H1 (cell line): Measurements from ENCODE around the gene PCED1B. TPM values are rescaled to one million over a fixed set of nuclear protein-coding genes. Genes with fewer than 3 reads are reported as not detected.

ENCODE experiments used
- CTCF ChIA-PET: fragments of 300-600 bp; sonication (Branson Sonifier 250); formaldehyde crosslinking; loops from one replicate; lab custom pipeline; 2021; ENCODE audit not compliant: partially characterized antibody; lab: Charles Lee
- POLR2A ChIA-PET: fragments of 300-600 bp; sonication (Branson Sonifier 250); formaldehyde crosslinking; loops from one replicate; lab custom pipeline; 2021; ENCODE audit warnings: inconsistent platforms; ENCODE audit not compliant: partially characterized antibody; lab: Charles Lee
- DNase-seq, 2 experiments: peaks; one replicate each; pipeline versions ENCODE4 v3.0.0 to v3.0.0-alpha.2; 2010 to 2022; ENCODE audit warnings: low spot score in 2 of 2, low read depth in 1 of 2, mixed read lengths in 1 of 2
- FAIRE-seq: peaks from 2 replicates; lab custom pipeline; 2011; peaks lifted over from hg19 to GRCh38; lab: Jason Lieb, UNC
- H2AFZ ChIP-seq: 2 replicates; pipeline ENCODE4 v1.8.1; 2012; ENCODE audit warnings: low read length, inconsistent platforms
- H2AK5ac ChIP-seq: 2 replicates; pipeline ENCODE4 v1.6.1; 2013; ENCODE audit warnings: low read depth, low read length
- H2BK120ac ChIP-seq: replicated peaks from 2 replicates; pipeline ENCODE3; 2013; ENCODE audit warnings: low read depth, low read length, inconsistent platforms
- H2BK12ac ChIP-seq: 2 replicates; pipeline ENCODE4 v1.6.1; 2013; ENCODE audit warnings: low read depth, low read length
- H2BK15ac ChIP-seq: 2 replicates; pipeline ENCODE4 v1.6.1; 2013; ENCODE audit warnings: low read length
- H2BK20ac ChIP-seq: 2 replicates; pipeline ENCODE4 v1.6.1; 2013; ENCODE audit warnings: low read length
- H2BK5ac ChIP-seq: 2 replicates; pipeline ENCODE4 v1.6.1; 2013; ENCODE audit warnings: low read depth, low read length
- H3K14ac ChIP-seq: 2 replicates; pipeline ENCODE4 v1.6.1; 2013; ENCODE audit warnings: inconsistent platforms; ENCODE audit not compliant: insufficient read length
- H3K18ac ChIP-seq: 2 replicates; pipeline ENCODE4 v1.6.1; 2013; ENCODE audit warnings: low read length; ENCODE audit errors: extremely low read depth
- H3K23ac ChIP-seq: 2 replicates; pipeline ENCODE4 v1.6.1; 2013; ENCODE audit warnings: inconsistent platforms; ENCODE audit not compliant: insufficient read length
- H3K23me2 ChIP-seq: 2 replicates; pipeline ENCODE4 v1.6.1; 2013; ENCODE audit warnings: low read depth, low read length
- H3K27ac ChIP-seq: 2 replicates; pipeline ENCODE4 v1.6.1; 2011; ENCODE audit warnings: low read depth, low read length, inconsistent platforms
- H3K27me3 ChIP-seq, 4 experiments: replicated peaks in 1 of 4; 1 replicate in 1 of 4; 2 replicates in 3 of 4; pipeline versions ENCODE4 v1.6.1 to v1.8.1; 2011 to 2013; ENCODE audit warnings: low read length in 3 of 4, mild to moderate bottlenecking in 3 of 4, inconsistent platforms in 2 of 4, mixed read lengths in 2 of 4, moderate library complexity in 1 of 4; ENCODE audit not compliant: control insufficient read depth in 3 of 4, insufficient read depth in 3 of 4; ENCODE audit errors: extremely low read depth in 1 of 4
- H3K36me3 ChIP-seq, 4 experiments: 2 replicates each; pipeline versions ENCODE4 v1.6.1 to v1.8.1; 2011 to 2013; ENCODE audit warnings: mild to moderate bottlenecking in 4 of 4, low read length in 3 of 4, moderate library complexity in 2 of 4, control low read depth in 1 of 4, inconsistent platforms in 1 of 4; ENCODE audit not compliant: insufficient read depth in 4 of 4, control insufficient read depth in 2 of 4
- H3K4ac ChIP-seq: replicated peaks from 2 replicates; pipeline ENCODE3; 2013; ENCODE audit warnings: low read length, low read depth, mixed read lengths, inconsistent platforms; ENCODE audit not compliant: insufficient read length
- H3K4me1 ChIP-seq, 4 experiments: replicated peaks in 1 of 4; 1 replicate in 1 of 4; 2 replicates in 3 of 4; pipeline versions ENCODE4 v1.6.1 to v1.8.1; 2011 to 2013; ENCODE audit warnings: low read length in 3 of 4, inconsistent platforms in 2 of 4, mixed read lengths in 1 of 4; ENCODE audit not compliant: insufficient read depth in 4 of 4, control insufficient read depth in 3 of 4
- H3K4me2 ChIP-seq, 2 experiments: 2 replicates each; pipeline versions ENCODE4 v1.6.1 to v1.8.1; 2011 to 2013; ENCODE audit warnings: low read depth in 2 of 2, low read length in 2 of 2, control low read depth in 1 of 2, inconsistent platforms in 1 of 2, mild to moderate bottlenecking in 1 of 2; ENCODE audit not compliant: insufficient read depth in 1 of 2
- H3K4me3 ChIP-seq, 4 experiments: fragments of 200-600, 300-600 bp in 1 of 4; sonication (generic), shearing (Covaris generic), sonication (Bioruptor Twin) in 1 of 4; 2 replicates each; pipeline versions ENCODE4 v1.5.1 to v1.8.1; 2011 to 2016; ENCODE audit warnings: low read length in 4 of 4, low read depth in 3 of 4, control low read depth in 2 of 4, inconsistent platforms in 2 of 4, mild to moderate bottlenecking in 2 of 4, mixed read lengths in 1 of 4, moderate library complexity in 1 of 4; ENCODE audit not compliant: insufficient read depth in 2 of 4; ENCODE audit errors: extremely low read depth in 1 of 4
- H3K56ac ChIP-seq: replicated peaks from 2 replicates; pipeline ENCODE3; 2013; ENCODE audit warnings: low read depth, mild to moderate bottlenecking, mixed read lengths, low read length, inconsistent platforms; ENCODE audit not compliant: insufficient read length
- H3K79me1 ChIP-seq: 2 replicates; pipeline ENCODE4 v1.6.1; 2013; ENCODE audit warnings: low read depth, low read length, control low read depth
- H3K79me2 ChIP-seq, 2 experiments: 2 replicates each; pipeline versions ENCODE4 v1.6.1 to v1.8.1; 2012 to 2013; ENCODE audit warnings: low read length in 2 of 2, mild to moderate bottlenecking in 2 of 2, inconsistent platforms in 1 of 2; ENCODE audit not compliant: insufficient read depth in 2 of 2, control insufficient read depth in 1 of 2
- H3K9ac ChIP-seq, 4 experiments: replicated peaks in 1 of 4; 1 replicate in 1 of 4; 2 replicates in 3 of 4; pipeline versions ENCODE4 v1.6.1 to v1.8.1; 2011 to 2013; ENCODE audit warnings: low read depth in 3 of 4, low read length in 3 of 4, control low read depth in 2 of 4, mild to moderate bottlenecking in 2 of 4, moderate library complexity in 2 of 4, inconsistent platforms in 1 of 4; ENCODE audit errors: extremely low read depth in 1 of 4
- H3K9me3 ChIP-seq, 2 experiments: 2 replicates each; pipeline versions ENCODE4 v1.6.1 to v1.8.1; 2012 to 2013; ENCODE audit warnings: mild to moderate bottlenecking in 2 of 2, moderate library complexity in 2 of 2, control low read depth in 1 of 2, inconsistent platforms in 1 of 2, low read depth in 1 of 2, low read length in 1 of 2, mixed read lengths in 1 of 2; ENCODE audit not compliant: insufficient read depth in 2 of 2
- H4K20me1 ChIP-seq, 2 experiments: replicated peaks in 1 of 2; 2 replicates each; pipeline versions ENCODE3 to v1.8.1; 2011 to 2013; ENCODE audit warnings: inconsistent platforms in 2 of 2, low read length in 2 of 2, mild to moderate bottlenecking in 1 of 2; ENCODE audit not compliant: insufficient read depth in 2 of 2, control insufficient read depth in 1 of 2
- H4K5ac ChIP-seq: 2 replicates; pipeline ENCODE4 v1.6.1; 2013; ENCODE audit warnings: low read length, low read depth, mixed read lengths, inconsistent platforms; ENCODE audit not compliant: insufficient read length
- H4K8ac ChIP-seq: 2 replicates; pipeline ENCODE4 v1.8.0; 2013; ENCODE audit warnings: mild to moderate bottlenecking, moderate library complexity, low read length, inconsistent platforms; ENCODE audit not compliant: insufficient read depth; ENCODE audit errors: extremely low read depth
- H4K91ac ChIP-seq: replicated peaks from 2 replicates; pipeline ENCODE3; 2013; ENCODE audit warnings: low read length, mixed read lengths, inconsistent platforms; ENCODE audit not compliant: insufficient read length
- E2F6 ChIP-seq: IDR thresholded peaks from 2 replicates; pipeline ENCODE4 v1.6.1; 2012; ENCODE audit warnings: inconsistent platforms
- GABPA ChIP-seq: IDR thresholded peaks from 2 replicates; pipeline ENCODE4 v1.6.1; 2011; ENCODE audit warnings: mild to moderate bottlenecking, low read length, moderate library complexity, borderline replicate concordance; ENCODE audit not compliant: insufficient read depth
- HDAC2 ChIP-seq, 2 experiments: fragments of 300-600 bp in 1 of 2; sonication (generic) in 1 of 2; IDR thresholded peaks; 2 replicates each; pipeline ENCODE4 v1.6.1; 2011 to 2012; ENCODE audit warnings: low read depth in 2 of 2, low read length in 2 of 2, mild to moderate bottlenecking in 2 of 2, moderate library complexity in 2 of 2, borderline replicate concordance in 1 of 2, inconsistent platforms in 1 of 2
- HDAC6 ChIP-seq: IDR thresholded peaks from one replicate; pipeline ENCODE4 v1.7.1; 2012; ENCODE audit warnings: low read depth, mild to moderate bottlenecking, inconsistent platforms, low read length, moderate library complexity
- JUN ChIP-seq: IDR thresholded peaks from 2 replicates; pipeline ENCODE4 v1.6.1; 2011; ENCODE audit warnings: low read depth, mild to moderate bottlenecking, improper control_type of control experiment, low read length
- PHF8 ChIP-seq: fragments of 200-600 bp; sonication (generic); conservative IDR thresholded peaks from 2 replicates; pipeline ENCODE4 v1.7.1; 2012; ENCODE audit warnings: low read depth, mild to moderate bottlenecking, inconsistent platforms, low read length, moderate library complexity
- POLR2A ChIP-seq, 2 experiments: IDR thresholded peaks; 1 replicate in 1 of 2; 2 replicates in 1 of 2; pipeline ENCODE4 v1.6.1; 2011; ENCODE audit warnings: low read depth in 2 of 2, low read length in 2 of 2, mild to moderate bottlenecking in 2 of 2; ENCODE audit errors: control extremely low read depth in 1 of 2
- POU5F1 ChIP-seq: IDR thresholded peaks from 2 replicates; pipeline ENCODE4 v1.6.1; 2011; ENCODE audit warnings: low read depth, mild to moderate bottlenecking, low read length, moderate library complexity
- SIN3A ChIP-seq, 2 experiments: IDR thresholded peaks in 1 of 2; conservative IDR thresholded peaks in 1 of 2; 2 replicates each; pipeline ENCODE4 v1.6.1; 2011 to 2012; ENCODE audit warnings: low read length in 2 of 2, improper control_type of control experiment in 1 of 2, low read depth in 1 of 2, mild to moderate bottlenecking in 1 of 2
- SP4 ChIP-seq: IDR thresholded peaks from 2 replicates; pipeline ENCODE4 v1.6.1; 2012; ENCODE audit warnings: low read length, inconsistent platforms
- TAF1 ChIP-seq: IDR thresholded peaks from 2 replicates; pipeline ENCODE4 v1.6.1; 2011; ENCODE audit warnings: mild to moderate bottlenecking, low read depth, low read length
- ZNF274 ChIP-seq: IDR thresholded peaks from 2 replicates; pipeline ENCODE4 v1.7.0; 2012; ENCODE audit warnings: low read length, borderline replicate concordance; ENCODE audit errors: extremely low read depth
- WGBS, 2 experiments: shearing (Covaris generic) in 1 of 2; methylation state at CpG; one replicate each; pipeline versions ENCODE4 v1.1.6 to v1.1.7; 2013 to 2015; ENCODE audit warnings: low lambda C conversion rate in 2 of 2, mixed read lengths in 2 of 2, inconsistent platforms in 1 of 2, low coverage in 1 of 2, missing lambda C conversion rate in 1 of 2; ENCODE audit not compliant: insufficient replicate concordance in 2 of 2, insufficient coverage in 1 of 2, insufficient read length in 1 of 2; ENCODE audit errors: extremely low coverage in 1 of 2, missing lambda C conversion rate in 1 of 2; 5-methylcytosine and 5-hydroxymethylcytosine counted together
- polyA plus RNA-seq, 7 experiments: library from polyadenylated mRNA; depleted of rRNA in 3 of 7; stranded (reverse) in 5 of 7; unstranded in 2 of 7; fragments of >200 nt in 5 of 7; fragments of 200-250 nt in 2 of 7; gene quantifications; 1 replicate in 5 of 7; 2 replicates in 1 of 7; 4 replicates in 1 of 7; pipeline versions ENCODE4 v1.2.1 to v1.2.3, GENCODE V29; 2011 to 2013; ENCODE audit warnings: missing spikeins in 2 of 7, mixed read lengths in 2 of 7
- total RNA-seq: library from RNA; stranded (reverse); fragmentation: NEBNext Ultra II Directional; extraction: Animal tissue kit (Norgen Biotek cat#: 25700); gene quantifications from 2 replicates; pipeline ENCODE4 v1.2.1, GENCODE V29; 2021

PCED1B gene
- total and polyA plus RNA-seq, 2 of the 8 experiments (the other 6 are each of a cell fraction or from before 2014, with no cell fraction given) = 4.7 to 5.4 TPM

DNA sequence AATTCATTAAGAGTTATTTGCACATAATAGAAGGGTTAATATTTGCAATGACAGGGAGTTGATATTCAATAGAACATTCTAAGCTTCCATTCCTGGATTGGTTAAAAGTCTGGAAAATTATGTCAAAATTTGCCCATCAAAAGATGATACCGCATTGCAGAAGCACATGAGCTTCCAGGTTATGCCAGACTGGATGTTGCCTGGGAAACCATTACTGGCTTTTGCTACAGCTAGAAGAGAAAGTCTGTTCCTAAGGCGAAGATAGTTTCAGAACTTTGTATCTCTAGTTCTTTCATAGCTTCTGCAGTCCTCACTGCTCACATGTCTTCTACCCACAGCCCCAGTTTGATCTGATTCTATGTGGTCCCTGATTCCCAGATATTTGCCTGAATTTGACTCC is 122.8 kb downstream of the PCED1B start:
- H3K4me3 ChIP-seq = no peak overlapping the region
- DNase-seq (no peak), FAIRE-seq (no peak)
- no peak overlapping the region for H3K9ac ChIP-seq
- no peak overlapping the region for H2BK120ac ChIP-seq
- H4K8ac ChIP-seq = no peak overlapping the region
- H4K91ac ChIP-seq = no peak overlapping the region
- H3K36me3 ChIP-seq = no peaks in the 10 kb centered on the region
- POLR2A ChIA-PET = no interaction called here
- H3K4me1 ChIP-seq = peaks cover 0 to 13% (median 8%) of the 10 kb centered on the region in 4 experiments; a peak in 4 of 7 replicates
- no peaks in the 10 kb centered on the region for H3K79me2 ChIP-seq
- no peak overlapping the region for H3K14ac ChIP-seq
- H3K9me3 ChIP-seq = no peaks in the 10 kb centered on the region
- no peak overlapping the region for H2BK15ac ChIP-seq
- H3K18ac ChIP-seq = no peak overlapping the region
- no peaks in the 10 kb centered on the region for H3K79me1 ChIP-seq
- CTCF ChIA-PET = no interaction called here
- no peak overlapping the region for H2AFZ ChIP-seq
- H2BK12ac ChIP-seq = no peak overlapping the region
- H2BK5ac ChIP-seq = no peak overlapping the region
- H3K27me3 ChIP-seq = no peaks in the 10 kb centered on the region
- H3K4me2 ChIP-seq = no peak overlapping the region
- no peak overlapping the region for H3K23ac ChIP-seq
- H2AK5ac ChIP-seq = no peak overlapping the region
- H4K5ac ChIP-seq = no peak overlapping the region
- no peaks in the 10 kb centered on the region for H4K20me1 ChIP-seq
- TF ChIP-seq POLR2A (IDR thresholded peaks at IDR 0.05; ENCODE audit: control extremely low read depth in 1 of 2, low read depth in 2 of 2, low read length in 2 of 2) (no peak), SIN3A (conservative IDR thresholded peaks at IDR 0.05 in 1 of 2, IDR thresholded peaks at IDR 0.05 in 1 of 2; ENCODE audit: low read depth in 1 of 2, low read length in 2 of 2) (no peak), HDAC2 (IDR thresholded peaks at IDR 0.05; ENCODE audit: borderline replicate concordance in 1 of 2, low read depth in 2 of 2, low read length in 2 of 2) (no peak), ZNF274 (no peak), HDAC6 (no peak), TAF1 (no peak), SP4 (no peak), GABPA (no peak), PHF8 (no peak), E2F6 (no peak), JUN (no peak), POU5F1 (no peak)
- 91% methylated on average over 2 of the region's 2 CpGs; no CpG with 5 or more reads in 1 of the 2 experiments for WGBS, 2 experiments
- no peaks in the 10 kb centered on the region for H3K23me2 ChIP-seq
- no peak overlapping the region for H3K4ac ChIP-seq
- no peak overlapping the region for H3K27ac ChIP-seq
- H3K56ac ChIP-seq = no peak overlapping the region
- no peak overlapping the region for H2BK20ac ChIP-seq
